Motor neuron (in vitro differentiated cells): ENCODE measurements around the gene NOTCH1. TPM values are rescaled to one million over a fixed set of nuclear protein-coding genes. Genes with fewer than 3 reads are reported as not detected.

ENCODE experiments used
- ATAC-seq, 8 experiments: fragments of 200-7000 bp; cut with Tn5 transposase; replicated peaks in 6 of 8; 2 replicates each; pipeline ENCODE4 v1.8.0; 2021; ENCODE audit warnings: mild to moderate bottlenecking in 8 of 8, moderate library complexity in 8 of 8
- H3K27ac ChIP-seq, 2 donors: fragments of 250-450 bp; sonication (Bioruptor Pico); 2 replicates each; pipeline ENCODE4 v1.9.0; 2021; ENCODE audit warnings: antibody characterized with exemption in 2 of 2, mild to moderate bottlenecking in 2 of 2, moderate library complexity in 1 of 2
- H3K4me1 ChIP-seq, 2 donors: fragments of 250-450 bp; sonication (Bioruptor Pico); replicated peaks in 1 of 2; 2 replicates each; pipeline ENCODE4 v1.6.1; 2021; ENCODE audit warnings: antibody characterized with exemption in 2 of 2, mild to moderate bottlenecking in 2 of 2, moderate library complexity in 1 of 2
- H3K4me3 ChIP-seq, 5 donors: fragments of 250-450 bp; sonication (Bioruptor Pico); 2 replicates each; pipeline ENCODE4 v1.9.0; 2021; ENCODE audit warnings: antibody characterized with exemption in 5 of 5, mild to moderate bottlenecking in 5 of 5, moderate library complexity in 4 of 5
- WGBS, 10 experiments: fragments of 450-650 bp; shearing (Covaris generic); methylation state at CpG; one replicate each; pipeline ENCODE4 v1.0.0; 2022; 5-methylcytosine and 5-hydroxymethylcytosine counted together
- in situ Hi-C, 9 experiments: fragments of 400-800 bp; cut with MboI; loops; one replicate each; pipeline ENCODE4 v1.15.0; 2021; ENCODE audit warnings: low sequenced_read_pairs in 9 of 9, low pct_unique_long_range_greater_than_20kb in 2 of 9; ENCODE audit not compliant: unreplicated experiment in 9 of 9
- total RNA-seq, 8 experiments: library from RNA; unstranded; fragments of 300-600 nt; gene quantifications; 2 replicates each; pipeline versions ENCODE4 v1.2.3 to v1.2.4, GENCODE V29; 2022

The NOTCH1 gene
- total RNA-seq, 8 experiments from 2014 or later: 4.9 to 57.7 (median 17.6) TPM

- in situ Hi-C loops: loop anchor here in 1 of 9 experiments (10.0 kb wide), 1 partner anchor 117 kb away; no protein-coding TSS in a partner anchor
- H3K27ac ChIP-seq: no peak overlapping the region
- H3K4me3 ChIP-seq: no peak overlapping the region
- 92 to 100% (median 100%) methylated on average over 2 to 8 of the region's 23 CpGs; no CpG with 5 or more reads in 7 of the 10 experiments for whole genome bisulfite sequencing, 10 experiments
- no peak for ATAC-seq
- H3K4me1 ChIP-seq: peaks cover 0 to 11% of the 10 kb centered on the region in 2 donors
Measured at GRCh38 chr9:136507992-136508375, 37.9 kb downstream of the NOTCH1 start.

GRCh38 chr9:136507221-136507991, 38.4 kb downstream of the NOTCH1 start:
- peaks cover 0 to 9% of the 10 kb centered on the region in 2 donors for H3K4me1 ChIP-seq
- ATAC-seq: no peak
- no peak overlapping the region for H3K27ac ChIP-seq
- 100% methylated on average over 4 of the region's 28 CpGs; no CpG with 5 or more reads in 9 of the 10 experiments for WGBS, 10 experiments
- in situ Hi-C loops: loop anchor here in 1 of 9 experiments (10.0 kb wide), 1 partner anchor 117 kb away; no protein-coding TSS in a partner anchor
- H3K4me3 ChIP-seq: no peak overlapping the region

GRCh38 chr9:136506425-136506824, 39.4 kb downstream of the NOTCH1 start:
- Histone ChIP-seq H3K4me1 (no peaks in the 10 kb centered on the region), H3K4me3 (no peak overlapping the region), H3K27ac (no peak overlapping the region)
- WGBS, 10 experiments: 86 to 100% (median 97%) methylated on average over 5 to 7 of the region's 30 CpGs; no CpG with 5 or more reads in 7 of the 10 experiments
- in situ Hi-C loops: loop anchor here in 1 of 9 experiments (10.0 kb wide), 1 partner anchor 118 kb away; no protein-coding TSS in a partner anchor
- ATAC-seq: no peak

- WGBS, 10 experiments: 98 to 100% (median 100%) methylated on average over 2 to 7 of the region's 51 CpGs; no CpG with 5 or more reads in 7 of the 10 experiments
- H3K27ac ChIP-seq: no peak overlapping the region
- no peak for ATAC-seq
Measured at GRCh38 chr9:136505406-136506403, 40.1 kb downstream of the NOTCH1 start.

GRCh38 chr9:136504512-136505348, 41.1 kb downstream of the NOTCH1 start:
- 93 to 100% (median 97%) methylated on average over 3 to 13 of the region's 68 CpGs; no CpG with 5 or more reads in 6 of the 10 experiments for WGBS, 10 experiments

More at GRCh38 chr9:136505406-136506403, 40.1 kb downstream of the NOTCH1 start:
- Histone ChIP-seq H3K4me1 (no peaks in the 10 kb centered on the region), H3K4me3 (no peak overlapping the region)
- in situ Hi-C loops: loop anchor here in 1 of 9 experiments (10.0 kb wide), 1 partner anchor 119 kb away; no protein-coding TSS in a partner anchor

GRCh38 chr9:136502940-136503550, 42.8 kb downstream of the NOTCH1 start:
- no peak overlapping the region for H3K27ac ChIP-seq
- no peak for ATAC-seq
- WGBS, 10 experiments: 50 to 100% (median 94%) methylated on average over 2 to 8 of the region's 33 CpGs; no CpG with 5 or more reads in 4 of the 10 experiments
- H3K4me1 ChIP-seq: no peaks in the 10 kb centered on the region
- no peak overlapping the region for H3K4me3 ChIP-seq
- in situ Hi-C loops: loop anchor here in 1 of 9 experiments (10.0 kb wide), 1 partner anchor 122 kb away; no protein-coding TSS in a partner anchor

More at GRCh38 chr9:136504512-136505348, 41.1 kb downstream of the NOTCH1 start:
- Histone ChIP-seq H3K4me1 (no peaks in the 10 kb centered on the region), H3K27ac (no peak overlapping the region), H3K4me3 (no peak overlapping the region)
- no peak for ATAC-seq
- in situ Hi-C loops: loop anchor here in 1 of 9 experiments (10.0 kb wide), 1 partner anchor 120 kb away; no protein-coding TSS in a partner anchor

GRCh38 chr9:136502196-136502595, 43.7 kb downstream of the NOTCH1 start:
- H3K27ac ChIP-seq: no peak overlapping the region
- WGBS, 10 experiments: 89 to 100% (median 92%) methylated on average over 4 to 12 of the region's 38 CpGs; no CpG with 5 or more reads in 7 of the 10 experiments
- ATAC-seq: no peak
- in situ Hi-C loops: loop anchor here in 1 of 9 experiments (10.0 kb wide), 1 partner anchor 123 kb away; no protein-coding TSS in a partner anchor
- no peak overlapping the region for H3K4me3 ChIP-seq
- no peaks in the 10 kb centered on the region for H3K4me1 ChIP-seq

- H3K4me1 ChIP-seq: no peaks in the 10 kb centered on the region
- 60 to 100% (median 80%) methylated on average over 1 of the region's 23 CpGs; no CpG with 5 or more reads in 7 of the 10 experiments for WGBS, 10 experiments
- no peak for ATAC-seq
Measured at GRCh38 chr9:136501686-136502085, 44.2 kb downstream of the NOTCH1 start.

GRCh38 chr9:136499935-136500910, 45.6 kb downstream of the NOTCH1 start:
- Histone ChIP-seq H3K27ac (no peak overlapping the region), H3K4me1 (no peaks in the 10 kb centered on the region), H3K4me3 (no peak overlapping the region)
- in situ Hi-C loops: loop anchor here in 5 of 9 experiments (10.0 to 25.0 kb wide), 3 partner anchors 125 to 137 kb away; no protein-coding TSS in a partner anchor
- WGBS, 10 experiments: 89 to 100% (median 93%) methylated on average over 2 to 10 of the region's 50 CpGs; no CpG with 5 or more reads in 5 of the 10 experiments
- no peak for ATAC-seq

More at GRCh38 chr9:136501686-136502085, 44.2 kb downstream of the NOTCH1 start:
- Histone ChIP-seq H3K27ac (no peak overlapping the region), H3K4me3 (no peak overlapping the region)
- in situ Hi-C loops: loop anchor here in 1 of 9 experiments (10.0 kb wide), 1 partner anchor 123 kb away; no protein-coding TSS in a partner anchor

GRCh38 chr9:136499071-136499934, 46.5 kb downstream of the NOTCH1 start:
- Histone ChIP-seq H3K4me1 (no peaks in the 10 kb centered on the region), H3K4me3 (no peak overlapping the region), H3K27ac (no peak overlapping the region)
- ATAC-seq: no peak
- WGBS, 10 experiments: 91 to 100% (median 98%) methylated on average over 1 to 16 of the region's 46 CpGs; no CpG with 5 or more reads in 4 of the 10 experiments
- in situ Hi-C loops: loop anchor here in 4 of 9 experiments (10.0 to 25.0 kb wide), 2 partner anchors 135 to 138 kb away; no protein-coding TSS in a partner anchor
